Muscle of arm (tissue), 14 donors: ENCODE measurements around the gene GJB3. TPM values are rescaled to one million over a fixed set of nuclear protein-coding genes. Genes with fewer than 3 reads are reported as not detected.
"Not testable (repeated sequence)": the region's sequence is repeated elsewhere in the genome, so short reads cannot be mapped to it uniquely, and the experiment has no call there.

Source experiments
- DNase-seq: peaks from one replicate; pipeline ENCODE4 v3.0.0-alpha.2; 2013
- long read RNA-seq, 11 donors: transcript quantifications; one replicate each; lab custom pipeline, GENCODE V29; 2026
- polyA plus RNA-seq, 12 donors: library from polyadenylated mRNA; unstranded; fragments of 120-200 nt; gene quantifications; one replicate each; pipeline ENCODE4 v1.2.1, GENCODE V29; 2013; ENCODE audit not compliant: insufficient read length in 12 of 12

Gene GJB3
- 1 to 10 TPM in 3 of 12 donors, under 1 TPM in 2, not detected in 7; 0.14 to 7.6 (median 1.2) TPM for polyA plus RNA-seq
- long read RNA-seq, donor 1, partial matches to known transcripts = 0 of 1 reads
- long read RNA-seq, donor 1, other reads (novel, unspliced or antisense) = 0 of 1 reads
- long read RNA-seq, donor 2 = 0 reads
- long read RNA-seq, donor 3 = 0 reads
- long read RNA-seq, donor 4 = 0 reads
- long read RNA-seq, donor 5, partial matches to known transcripts = 0 of 47 reads
- long read RNA-seq, donor 5, other reads (novel, unspliced or antisense) = 47 of 47 reads
- long read RNA-seq, donor 6 = 0 reads
- long read RNA-seq, donor 7 = 0 reads
- long read RNA-seq, donor 8 = 0 reads
- long read RNA-seq, donor 9, partial matches to known transcripts = 0 of 1 reads
- long read RNA-seq, donor 9, other reads (novel, unspliced or antisense) = 0 of 1 reads
- long read RNA-seq, donor 10 = 0 reads
- long read RNA-seq, donor 11 = 0 reads

DNA sequence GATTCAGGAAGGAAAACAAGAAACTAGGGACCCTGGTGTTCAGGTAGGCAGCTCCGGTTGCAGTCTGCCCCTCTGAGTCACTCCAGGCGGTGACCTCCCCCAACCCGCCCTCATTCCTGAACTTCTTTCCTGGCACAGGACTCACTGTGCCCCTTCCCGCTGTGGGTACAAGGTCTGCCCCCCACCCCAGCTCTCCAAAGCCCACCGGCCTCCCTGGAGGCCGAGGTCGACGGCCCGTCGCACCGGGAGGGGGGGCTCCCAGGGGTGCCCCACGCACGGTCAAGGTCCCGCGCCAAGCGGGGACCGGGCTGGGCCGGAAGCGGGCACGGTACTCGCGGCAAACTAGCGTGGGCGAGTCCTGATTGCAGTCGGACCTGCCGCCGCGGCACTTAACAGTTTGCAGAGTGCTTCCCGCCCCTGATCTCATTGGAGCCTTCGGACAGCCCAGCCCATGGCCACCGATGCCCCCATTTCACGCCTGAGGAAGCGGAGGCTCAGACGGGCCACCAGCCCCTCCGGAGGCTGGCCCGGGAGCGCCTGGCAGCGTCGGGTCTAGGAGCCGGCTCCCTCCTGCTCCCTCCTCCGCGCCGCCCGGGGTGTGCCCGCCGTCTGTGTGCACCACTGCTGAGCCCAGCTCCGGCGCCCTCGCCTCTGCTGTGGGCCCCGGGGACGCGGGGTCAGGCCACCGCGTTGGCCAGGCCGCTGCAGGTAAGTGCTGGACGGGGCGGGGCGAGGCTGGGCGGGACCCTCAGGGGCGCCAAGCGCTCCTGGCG lies at the start of gene GJB3:
Gene GJB3, plus strand, starts transcription at position 144 of the 773 bp plus-strand sequence. CDS start 3,549 bp downstream, outside the sequence.
- DNase-seq = no peak

DNA sequence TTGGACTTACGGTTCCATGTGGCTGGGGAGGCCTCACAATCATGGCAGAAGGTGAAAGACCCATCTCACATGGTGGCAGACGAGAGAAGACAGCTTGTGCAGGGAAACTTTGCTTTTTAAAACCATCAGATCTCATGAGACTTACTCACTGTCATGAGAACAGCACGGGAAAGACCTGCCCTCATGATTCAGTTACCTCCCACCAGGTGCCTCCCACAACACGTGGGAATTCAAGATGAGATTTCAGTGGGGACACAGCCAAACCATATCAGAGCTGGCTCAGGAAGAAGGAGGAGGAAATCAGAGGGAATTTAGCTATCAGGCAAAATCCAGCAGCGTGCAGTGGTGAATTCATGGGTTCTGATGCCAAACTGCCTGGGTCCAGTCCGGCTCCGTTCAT lies 48.2 kb upstream of the GJB3 start:
- not testable (repeated sequence) for DNase-seq

DNA sequence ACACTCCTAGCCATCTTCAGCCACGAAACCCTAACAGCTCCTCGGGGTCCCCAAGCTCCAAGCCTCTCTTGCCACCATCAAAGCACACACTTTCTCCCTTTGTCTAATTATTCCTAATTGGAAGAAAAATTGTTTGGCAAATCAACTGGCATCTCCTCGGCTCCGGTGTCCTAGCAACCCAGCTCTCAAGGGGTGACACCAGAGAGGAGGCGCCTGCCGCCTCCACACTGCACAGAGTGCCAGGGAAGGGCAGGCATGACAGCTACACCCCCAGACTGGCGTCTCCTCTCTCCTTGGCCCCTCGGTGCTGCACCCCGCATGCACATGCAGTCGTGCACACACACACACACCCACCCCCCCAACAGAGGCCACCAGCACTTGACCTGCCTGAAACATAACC lies 44.3 kb upstream of the GJB3 start:
- DNase-seq = no peak

DNA sequence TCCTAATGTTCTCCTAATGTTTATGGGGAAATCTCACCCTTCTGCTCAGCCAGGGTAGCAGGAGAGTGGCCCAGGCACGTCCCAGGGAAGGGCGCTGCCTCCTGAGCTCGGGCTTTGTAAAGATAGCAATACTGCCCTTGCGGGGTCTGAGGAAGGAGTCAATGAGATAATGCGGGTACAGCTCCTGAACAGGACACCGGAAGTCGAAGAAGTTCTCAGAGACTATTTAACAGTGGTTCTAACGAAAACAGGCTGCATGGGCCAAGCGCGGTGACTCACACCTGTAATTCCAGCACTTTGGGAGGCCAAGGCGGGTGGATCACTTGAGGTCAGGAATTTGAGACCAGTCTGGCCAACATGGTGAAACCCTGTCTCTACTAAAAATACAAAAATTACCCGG lies 43.8 kb upstream of the GJB3 start:
- DNase-seq = not testable (repeated sequence)

DNA sequence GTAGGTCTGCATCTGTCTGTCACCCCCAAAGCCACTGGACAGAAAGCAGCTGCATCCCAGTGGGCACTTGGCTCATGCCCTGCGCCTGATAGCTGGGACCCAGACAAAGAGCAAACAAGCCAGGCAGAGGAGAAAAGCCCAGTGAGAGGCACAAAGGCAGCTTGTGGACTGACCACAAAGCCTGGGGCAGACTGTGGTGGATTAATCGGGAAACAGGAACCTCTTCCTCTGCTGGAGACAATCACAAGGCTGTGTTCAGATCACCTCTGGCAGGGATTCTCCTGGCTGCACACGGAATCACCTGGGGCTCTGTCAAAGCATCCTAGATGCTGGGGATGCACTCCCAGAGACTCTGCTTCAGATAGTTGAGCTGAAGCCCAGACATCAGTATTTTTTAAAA lies 41.4 kb upstream of the GJB3 start:
- no peak for DNase-seq

DNA sequence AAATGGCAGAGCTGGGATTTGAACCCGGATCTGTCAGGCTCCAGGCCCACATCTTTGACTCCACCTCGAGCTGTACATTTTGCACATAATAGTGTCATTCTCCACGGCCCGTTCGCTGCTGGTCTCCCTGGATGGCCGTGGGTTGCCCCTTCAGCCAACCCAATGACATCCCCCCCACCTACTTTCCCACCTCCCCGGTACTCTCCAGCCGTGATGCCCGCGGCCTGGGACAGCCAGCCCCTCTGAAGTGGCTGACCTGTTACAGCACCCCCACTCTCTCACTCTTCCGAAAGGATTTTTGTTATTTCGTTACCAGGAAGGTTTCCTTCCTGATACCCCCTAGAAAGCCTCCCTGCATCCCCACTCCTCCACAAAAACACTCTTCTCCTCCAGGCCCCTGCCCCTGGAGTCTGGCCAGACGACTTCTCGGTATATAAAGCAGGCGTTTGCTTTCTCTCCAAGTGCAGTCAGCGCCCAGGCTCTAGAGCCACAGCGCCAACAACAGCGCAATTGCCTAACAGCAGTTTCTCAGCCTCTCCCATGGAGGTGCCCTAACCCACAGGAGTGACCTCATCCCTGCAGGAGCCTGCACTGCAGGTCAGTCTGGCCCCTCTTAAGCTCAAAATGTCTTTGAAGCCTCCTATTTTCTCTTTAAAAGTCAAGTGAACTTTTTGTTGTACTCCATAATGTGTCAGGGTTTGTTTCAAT lies 40.7 kb upstream of the GJB3 start:
- DNase-seq = peak; percentile 5

DNA sequence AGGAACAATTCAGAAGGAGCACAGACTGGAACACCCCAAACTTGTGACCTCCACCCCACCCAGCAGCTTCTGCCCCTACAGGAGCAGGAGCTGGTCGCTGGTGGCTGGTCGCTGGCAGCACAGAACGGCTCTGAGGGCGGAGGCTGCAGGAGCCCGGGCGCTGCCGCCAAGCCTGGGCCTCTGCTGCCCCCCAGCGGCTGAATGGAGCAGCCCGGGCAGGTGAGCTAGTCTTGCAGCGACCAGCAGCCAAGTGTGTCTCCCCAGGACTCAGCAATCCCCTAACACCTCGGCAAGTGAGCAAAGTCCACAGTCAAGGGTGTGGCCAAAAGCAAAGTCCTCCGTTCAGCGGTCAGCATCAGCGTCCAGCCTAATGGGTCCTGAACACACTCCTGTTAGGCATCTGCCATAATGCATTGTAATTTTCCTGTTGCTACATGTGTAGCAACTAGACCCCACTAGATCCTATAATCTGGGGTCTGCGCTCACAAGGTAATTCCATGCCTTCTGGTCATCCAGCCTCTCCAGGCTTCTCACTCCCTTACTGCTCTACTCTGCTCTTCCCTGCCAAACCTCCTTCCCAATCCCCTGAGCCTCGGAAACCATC lies 38.2 kb upstream of the GJB3 start:
- peak; percentile 59 for DNase-seq

DNA sequence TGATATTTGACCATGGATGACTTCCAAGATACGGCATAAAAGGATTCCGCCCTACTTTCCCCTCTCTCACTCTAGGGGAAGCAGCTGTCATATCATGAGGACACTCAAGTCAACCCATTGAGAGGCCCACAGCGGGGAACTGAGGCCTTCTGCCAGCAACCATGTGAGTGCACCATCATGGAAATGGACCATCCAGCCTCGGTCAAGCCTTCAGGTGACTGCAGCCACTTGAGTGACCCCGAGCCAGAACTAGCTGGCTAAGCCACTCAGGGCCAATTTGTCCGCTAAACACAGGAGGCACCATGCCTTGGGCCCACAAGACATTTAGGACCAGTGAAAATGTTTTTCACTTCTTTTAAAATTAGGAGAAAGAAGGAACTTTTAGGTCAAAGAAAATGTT lies 37.2 kb upstream of the GJB3 start:
- DNase-seq = no peak

DNA sequence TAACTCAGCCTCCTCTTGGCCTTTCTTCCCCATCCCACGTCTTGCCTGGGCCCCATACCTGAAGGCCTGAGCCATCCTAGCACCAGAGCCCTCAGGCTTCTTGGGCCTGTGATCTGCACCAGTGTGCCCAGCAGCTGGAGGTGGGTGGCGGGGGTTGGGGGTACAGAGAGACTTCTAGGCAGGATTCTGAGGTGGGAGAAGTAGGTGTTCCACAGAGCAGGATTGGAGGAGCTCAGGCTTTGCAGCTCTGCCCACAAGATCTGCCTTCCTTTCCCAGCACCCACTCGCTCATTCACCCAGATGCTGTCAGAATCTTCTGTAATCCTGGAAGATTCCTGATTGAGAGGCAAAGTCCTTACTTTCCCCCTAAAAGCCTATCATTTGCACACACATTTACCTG lies 36.2 kb upstream of the GJB3 start:
- no peak for DNase-seq

DNA sequence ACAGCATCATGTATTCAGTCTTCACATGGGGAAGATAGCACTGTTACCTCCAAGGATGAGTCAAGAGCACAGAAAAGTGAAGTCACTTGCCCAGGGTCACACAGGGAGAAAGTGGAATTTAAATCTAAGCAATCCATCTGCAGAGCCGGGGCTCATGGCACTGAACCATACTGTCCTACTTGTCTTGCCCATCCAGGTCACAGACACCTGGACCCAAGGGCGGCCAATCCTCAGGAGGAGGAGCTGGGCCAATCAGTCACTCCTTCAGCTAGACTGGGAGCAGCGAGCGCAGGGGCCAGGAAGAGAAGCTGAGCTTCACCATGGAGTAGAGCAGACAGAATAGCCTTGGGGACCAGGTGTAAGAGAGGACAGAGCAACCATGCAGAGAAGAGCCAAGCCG lies 35.3 kb upstream of the GJB3 start:
- no peak for DNase-seq

DNA sequence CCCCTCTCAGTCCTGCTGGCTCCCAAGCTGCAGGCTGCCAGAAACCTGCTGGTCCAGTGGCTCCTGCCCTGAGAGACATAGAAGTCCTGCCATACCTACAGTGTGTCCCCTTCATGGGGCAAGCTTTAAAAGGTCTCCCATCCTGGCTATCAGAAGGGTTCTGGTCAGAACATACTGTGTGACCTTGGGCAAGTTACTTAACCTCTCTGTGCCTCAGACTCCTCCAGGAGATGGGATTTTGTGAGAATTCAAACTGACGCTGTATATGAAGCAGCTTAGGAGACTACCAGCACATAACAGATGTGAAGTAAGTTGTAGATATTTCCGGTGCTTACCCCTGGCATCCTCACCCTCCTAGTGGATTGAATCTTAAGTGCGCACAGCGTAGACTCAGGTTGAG lies 34.9 kb upstream of the GJB3 start:
- no peak for DNase-seq

DNA sequence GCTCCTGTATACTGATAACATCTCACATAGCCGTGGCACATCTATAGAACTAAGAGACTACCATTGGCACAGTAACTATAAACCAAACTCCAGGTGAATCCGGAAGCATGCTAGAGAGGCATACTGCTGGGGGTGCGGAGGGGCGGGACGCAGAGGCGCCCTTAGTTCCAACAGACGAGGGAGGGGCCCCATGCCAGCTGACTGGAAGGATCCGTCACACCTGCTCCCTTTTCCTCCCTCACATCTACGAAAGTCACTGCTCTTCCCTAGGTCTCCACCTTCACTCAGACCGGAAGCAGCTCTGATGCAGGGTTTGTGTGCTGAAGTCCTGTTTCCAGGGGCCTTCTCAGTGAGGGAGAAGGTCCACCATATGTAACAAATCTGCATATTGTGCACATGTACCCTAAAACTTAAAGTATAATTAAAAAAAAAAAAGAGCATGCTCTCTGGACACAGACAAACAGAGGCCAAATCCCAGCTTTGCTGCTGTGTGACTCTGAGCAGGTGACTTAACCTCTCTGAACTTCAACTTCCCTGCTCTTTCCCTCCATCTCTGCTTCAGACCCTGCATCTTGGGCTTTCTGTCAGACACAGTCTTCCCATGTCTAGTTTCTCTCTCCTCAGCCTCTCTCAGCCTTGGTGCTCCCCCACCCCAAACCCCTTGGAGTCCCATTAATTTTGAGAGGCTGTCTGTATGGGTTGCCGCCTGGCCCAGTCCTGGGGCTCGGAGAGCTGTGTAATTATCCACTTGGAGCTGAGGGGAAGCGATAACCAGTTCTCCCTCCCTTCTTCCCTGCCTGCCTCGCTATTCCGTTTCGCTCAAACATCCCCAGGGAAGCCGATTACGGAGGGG lies 34.0 kb upstream of the GJB3 start:
- no peak for DNase-seq

DNA sequence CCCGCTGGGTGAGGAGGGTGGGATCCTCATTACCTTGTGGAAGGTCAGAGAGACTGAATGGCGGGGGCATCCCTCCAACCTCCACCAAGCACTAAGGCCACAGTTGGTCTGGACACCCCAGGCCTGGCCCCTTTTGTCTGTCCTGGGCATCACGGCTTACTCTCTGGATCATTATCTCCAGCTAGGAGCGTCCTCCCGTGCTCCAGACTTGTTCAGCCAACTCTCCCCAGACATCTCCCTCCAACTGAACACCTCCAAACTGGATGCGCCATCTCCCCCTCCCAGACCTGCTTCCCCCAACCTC lies 33.4 kb upstream of the GJB3 start:
- no peak for DNase-seq

DNA sequence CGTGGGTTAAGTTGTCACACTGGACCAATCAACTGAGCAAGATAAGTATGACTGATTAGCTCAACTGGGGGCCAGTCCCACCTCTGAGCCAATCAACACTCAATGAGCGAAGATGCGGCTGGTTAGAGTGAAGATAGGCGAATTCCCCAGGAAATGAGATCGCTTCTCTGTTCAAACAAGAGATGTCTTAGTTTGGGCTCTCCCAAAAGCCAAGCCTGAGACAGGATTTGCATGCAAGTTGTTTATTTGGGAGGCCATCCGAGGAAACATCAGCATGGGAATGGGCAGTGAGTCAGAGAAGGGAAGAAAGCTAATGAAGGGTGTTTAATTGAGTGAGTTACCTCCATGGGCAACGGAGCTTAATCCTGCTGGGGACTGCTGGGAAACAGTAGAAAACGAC lies 31.0 kb upstream of the GJB3 start:
- no peak for DNase-seq

DNA sequence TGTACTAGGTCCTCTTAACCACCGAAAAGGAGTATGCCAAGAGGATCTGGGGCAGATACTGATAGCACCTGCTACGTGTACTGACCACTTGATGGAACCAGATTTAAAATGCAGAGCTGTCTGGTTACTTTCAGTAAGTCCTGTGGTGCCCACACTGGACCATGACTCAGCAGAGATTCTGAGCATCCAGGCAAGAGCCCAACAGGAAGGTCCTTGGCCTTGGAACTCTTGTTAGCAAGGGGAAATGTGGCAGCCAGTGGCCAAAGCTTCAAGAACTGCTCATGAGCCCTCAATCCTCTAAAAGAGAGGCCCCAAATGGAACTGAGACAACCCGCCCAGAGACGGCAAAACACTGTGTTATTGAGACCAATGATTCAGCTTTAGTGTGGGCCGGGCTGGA lies 30.4 kb upstream of the GJB3 start:
- DNase-seq = no peak

DNA sequence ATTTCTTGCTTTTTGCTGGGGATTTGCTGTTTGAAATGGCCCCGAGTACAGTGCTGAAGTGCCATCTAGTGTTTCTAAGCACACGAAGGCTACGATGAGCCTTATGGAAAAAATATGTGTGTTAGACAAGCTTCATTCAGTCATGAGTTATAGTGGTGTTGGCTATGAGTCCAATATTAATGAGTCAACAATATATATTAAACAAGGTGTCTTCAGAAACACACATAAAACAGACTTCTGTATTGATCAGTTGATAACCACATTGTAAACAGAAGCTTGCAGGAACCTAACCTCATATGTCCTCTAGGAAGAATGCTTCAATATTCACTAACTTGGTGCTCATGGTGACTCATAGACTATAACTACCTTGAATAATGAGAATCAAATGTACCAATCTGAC lies 27.9 kb upstream of the GJB3 start:
- DNase-seq = no peak

DNA sequence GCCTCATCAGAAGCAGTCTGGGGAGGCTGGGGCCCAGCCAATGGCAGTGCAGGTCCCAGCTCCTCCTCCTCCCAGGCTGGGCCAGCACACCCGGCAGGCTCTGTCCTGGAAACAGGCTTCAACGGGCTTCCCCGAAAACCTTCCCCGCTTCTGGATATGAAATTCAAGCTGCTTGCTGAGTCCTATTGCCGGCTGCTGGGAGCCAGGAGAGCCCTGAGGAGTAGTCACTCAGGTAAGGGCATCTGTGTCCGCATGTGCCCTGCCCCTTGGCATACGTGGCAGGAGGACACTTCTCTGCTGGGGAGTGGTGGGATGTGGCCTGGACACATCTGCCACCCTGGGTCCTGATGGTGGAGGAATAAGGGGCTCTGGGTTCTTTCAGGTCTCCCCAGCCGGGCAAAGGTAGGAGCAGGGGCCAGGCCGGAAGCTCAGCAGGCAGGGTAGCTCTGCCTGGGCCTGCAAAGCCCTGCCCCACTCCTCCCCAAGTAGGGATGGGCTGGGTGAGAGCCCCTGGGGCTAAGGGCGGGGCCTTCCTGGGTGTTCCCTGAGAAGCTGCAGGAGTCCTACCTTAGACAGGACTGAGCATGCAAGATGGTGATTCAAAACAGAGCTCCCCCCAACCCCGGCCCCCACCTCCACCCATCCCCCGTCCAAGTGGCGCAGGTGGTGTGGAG lies 25.9 kb upstream of the GJB3 start, which contains the start of gene GJB5:
Gene GJB5, plus strand, starts transcription at position 84 of the 674 bp plus-strand sequence. CDS start 2,284 bp downstream, outside the sequence.
- no peak for DNase-seq

DNA sequence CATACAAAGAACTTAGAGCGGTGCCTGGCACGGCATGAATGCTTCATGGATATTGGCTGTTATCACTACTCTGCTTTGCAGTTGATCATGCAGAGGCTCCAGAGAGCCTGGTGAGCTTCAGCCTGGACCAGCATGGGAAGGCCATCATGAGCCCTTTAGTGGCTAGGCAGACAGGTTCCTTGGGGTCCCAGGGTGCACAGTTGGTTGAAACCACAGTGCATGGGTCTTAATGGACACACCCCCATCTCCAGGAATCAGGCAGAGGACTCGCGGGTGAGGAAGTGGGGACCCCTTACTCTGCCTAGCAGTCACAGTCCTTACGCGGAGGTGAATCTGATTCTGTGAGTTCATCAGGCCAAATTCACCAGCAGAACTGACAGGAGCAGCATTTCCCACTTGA lies 25.1 kb upstream of the GJB3 start:
- no peak for DNase-seq

DNA sequence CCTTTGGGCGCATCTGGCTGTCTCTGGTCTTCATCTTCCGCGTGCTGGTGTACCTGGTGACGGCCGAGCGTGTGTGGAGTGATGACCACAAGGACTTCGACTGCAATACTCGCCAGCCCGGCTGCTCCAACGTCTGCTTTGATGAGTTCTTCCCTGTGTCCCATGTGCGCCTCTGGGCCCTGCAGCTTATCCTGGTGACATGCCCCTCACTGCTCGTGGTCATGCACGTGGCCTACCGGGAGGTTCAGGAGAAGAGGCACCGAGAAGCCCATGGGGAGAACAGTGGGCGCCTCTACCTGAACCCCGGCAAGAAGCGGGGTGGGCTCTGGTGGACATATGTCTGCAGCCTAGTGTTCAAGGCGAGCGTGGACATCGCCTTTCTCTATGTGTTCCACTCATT lies 23.6 kb upstream of the GJB3 start:
- DNase-seq = no peak

DNA sequence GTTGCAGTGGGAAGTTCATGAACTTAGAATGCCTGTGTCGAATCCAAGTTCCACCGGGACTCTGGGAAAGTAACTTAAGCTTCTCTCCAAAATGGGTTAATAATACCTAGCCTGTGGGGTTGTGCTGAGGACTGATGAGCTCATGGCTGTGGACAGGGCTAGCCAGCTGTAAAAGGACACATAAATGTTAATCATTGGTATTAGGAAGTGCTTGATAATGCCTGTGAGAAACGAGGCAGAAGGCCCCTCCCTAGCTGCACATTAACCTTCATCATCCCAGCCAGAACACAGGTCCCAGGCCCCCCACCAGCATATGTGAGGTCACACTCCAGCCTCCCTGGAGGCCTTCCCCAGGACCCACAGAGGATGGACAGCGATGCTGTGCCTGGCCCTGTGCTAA lies 22.3 kb upstream of the GJB3 start:
- DNase-seq = no peak
